ENCODE results near the gene SRSF1. TPM values are rescaled to one million over a fixed set of nuclear protein-coding genes. Genes with fewer than 3 reads are reported as not detected.

The SRSF1 gene
- total RNA-seq, 2 experiments from 2014 or later, result 333 to 342 TPM

- peaks cover 1% of the 10 kb centered on the region for H3K36me3 Mint-ChIP-seq (ENCODE audit: low read depth)
- TF ChIP-seq, protein P1, sequence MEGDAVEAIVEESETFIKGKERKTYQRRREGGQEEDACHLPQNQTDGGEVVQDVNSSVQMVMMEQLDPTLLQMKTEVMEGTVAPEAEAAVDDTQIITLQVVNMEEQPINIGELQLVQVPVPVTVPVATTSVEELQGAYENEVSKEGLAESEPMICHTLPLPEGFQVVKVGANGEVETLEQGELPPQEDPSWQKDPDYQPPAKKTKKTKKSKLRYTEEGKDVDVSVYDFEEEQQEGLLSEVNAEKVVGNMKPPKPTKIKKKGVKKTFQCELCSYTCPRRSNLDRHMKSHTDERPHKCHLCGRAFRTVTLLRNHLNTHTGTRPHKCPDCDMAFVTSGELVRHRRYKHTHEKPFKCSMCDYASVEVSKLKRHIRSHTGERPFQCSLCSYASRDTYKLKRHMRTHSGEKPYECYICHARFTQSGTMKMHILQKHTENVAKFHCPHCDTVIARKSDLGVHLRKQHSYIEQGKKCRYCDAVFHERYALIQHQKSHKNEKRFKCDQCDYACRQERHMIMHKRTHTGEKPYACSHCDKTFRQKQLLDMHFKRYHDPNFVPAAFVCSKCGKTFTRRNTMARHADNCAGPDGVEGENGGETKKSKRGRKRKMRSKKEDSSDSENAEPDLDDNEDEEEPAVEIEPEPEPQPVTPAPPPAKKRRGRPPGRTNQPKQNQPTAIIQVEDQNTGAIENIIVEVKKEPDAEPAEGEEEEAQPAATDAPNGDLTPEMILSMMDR (IDR thresholded peaks at IDR 0.05), result no peak
- H3K27ac Mint-ChIP-seq, result no peak overlapping the region
- CTCF ChIA-PET, result interaction anchor here (0.6 to 0.9 kb wide), 2 partner anchors 18 to 167 kb away, joined by 3 read pairs; no protein-coding TSS in a partner anchor
- no peaks in the 10 kb centered on the region for H3K9me3 Mint-ChIP-seq
- H3K27me3 Mint-ChIP-seq, result no peaks in the 10 kb centered on the region
- DNase-seq (no peak), ATAC-seq (no peak)
- intact Hi-C loops (cut with micrococcal nuclease), result no loop called here
- H3K4me3 Mint-ChIP-seq, result no peak overlapping the region
- no peaks in the 10 kb centered on the region for H3K4me1 Mint-ChIP-seq (ENCODE audit: low read depth)
- POLR2A ChIA-PET, result interaction anchor here (1.2 to 1.5 kb wide), 2 partner anchors 8 to 27 kb away, joined by 3 read pairs; no protein-coding TSS in a partner anchor
Measured at GRCh38 chr17:57968456-57968855, 38.6 kb downstream of the SRSF1 start.

- H3K4me1 Mint-ChIP-seq (ENCODE audit: low read depth), result no peaks in the 10 kb centered on the region
- peaks cover 3% of the 10 kb centered on the region for H3K27me3 Mint-ChIP-seq
- intact Hi-C loops (cut with micrococcal nuclease), result no loop called here
- CTCF ChIA-PET, result interaction anchor here (0.9 to 1.7 kb wide), 2 partner anchors 74 to 108 kb away, joined by 3 to 5 read pairs; no protein-coding TSS in a partner anchor
- TF ChIP-seq, protein P1 (IDR thresholded peaks at IDR 0.05), result no peak
- H3K36me3 Mint-ChIP-seq (ENCODE audit: low read depth), result no peaks in the 10 kb centered on the region
- ATAC-seq (no peak), DNase-seq (no peak)
- H3K4me3 Mint-ChIP-seq, result no peak overlapping the region
- POLR2A ChIA-PET, result interaction anchor here (1.4 kb wide), 1 partner anchor 33 kb away, joined by 3 read pairs; no protein-coding TSS in a partner anchor
- H3K9me3 Mint-ChIP-seq, result no peaks in the 10 kb centered on the region
- H3K27ac Mint-ChIP-seq, result no peak overlapping the region
Measured at GRCh38 chr17:57966875-57967274, 40.2 kb downstream of the SRSF1 start.

DNA sequence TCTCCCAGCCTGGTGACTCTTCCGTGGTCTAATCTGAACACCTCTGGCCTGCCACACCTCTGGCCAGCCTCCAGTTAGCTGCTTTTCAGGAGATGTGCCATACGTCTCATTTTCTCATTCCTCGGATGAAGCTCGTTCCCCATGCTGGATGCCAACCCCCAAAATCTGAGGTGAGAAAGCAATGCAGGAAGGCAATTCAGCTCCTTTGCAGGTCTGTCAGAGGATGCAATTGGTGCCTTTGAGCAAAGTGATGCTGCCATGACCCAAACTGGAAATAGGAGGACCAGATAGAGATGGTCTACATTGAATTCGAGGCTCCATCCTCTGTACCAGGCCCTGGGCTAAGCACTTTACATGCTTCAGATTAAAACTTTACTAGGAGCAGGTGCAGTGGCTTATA lies 40.8 kb downstream of the SRSF1 start:
- Mint-ChIP-seq H3K27ac (no peak overlapping the region), H3K27me3 (peaks cover 3% of the 10 kb centered on the region), H3K4me1 (ENCODE audit: low read depth) (no peaks in the 10 kb centered on the region), H3K9me3 (no peaks in the 10 kb centered on the region), H3K4me3 (no peak overlapping the region), H3K36me3 (ENCODE audit: low read depth) (no peaks in the 10 kb centered on the region)
- TF ChIP-seq, protein P1 (IDR thresholded peaks at IDR 0.05), result no peak
- DNase-seq (no peak), ATAC-seq (no peak)
- ChIA-PET CTCF (interaction anchor here (0.9 kb wide), 1 partner anchor 108 kb away, joined by 3 read pairs; no protein-coding TSS in a partner anchor), POLR2A (interaction anchor here (0.7 to 1.4 kb wide), 2 partner anchors 24 to 33 kb away, joined by 3 read pairs; no protein-coding TSS in a partner anchor)
- intact Hi-C loops (cut with micrococcal nuclease), result no loop called here

DNA sequence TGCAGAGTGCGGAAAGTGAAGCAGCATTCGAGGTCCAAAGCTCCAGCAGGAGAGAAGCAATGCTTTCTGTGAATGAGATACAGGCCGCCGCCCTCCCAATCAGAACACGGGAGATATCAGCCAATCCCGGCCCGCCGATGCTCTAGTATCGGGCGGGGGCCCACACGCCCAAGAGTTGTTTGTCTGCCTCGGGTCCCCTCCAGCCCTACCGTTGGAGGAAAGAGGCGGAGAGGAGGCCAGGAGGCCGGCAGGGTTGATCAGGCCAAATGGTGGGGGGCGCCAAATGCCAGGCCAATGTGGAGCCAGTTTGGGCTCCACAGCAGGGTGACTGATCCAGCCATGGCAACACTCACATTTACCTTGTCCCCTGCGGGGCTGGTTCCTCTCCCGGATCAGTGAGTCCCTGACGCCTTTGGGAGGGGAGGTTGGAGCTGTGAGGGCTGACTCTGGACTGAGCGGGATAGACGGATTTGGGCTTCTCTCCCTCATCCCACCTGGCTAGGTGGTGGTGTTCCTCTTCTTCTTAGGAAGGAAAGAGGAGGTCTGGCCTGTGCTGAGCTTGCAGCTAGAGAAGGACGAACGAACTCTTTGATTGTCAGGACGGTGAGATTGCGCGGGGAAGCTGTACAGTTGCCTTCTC lies 41.4 kb downstream of the SRSF1 start:
- no peak overlapping the region for H3K27ac Mint-ChIP-seq
- no peaks in the 10 kb centered on the region for H3K4me1 Mint-ChIP-seq (ENCODE audit: low read depth)
- no peak for ATAC-seq
- no peak overlapping the region for H3K4me3 Mint-ChIP-seq
- CTCF ChIA-PET, result no interaction called here
- TF ChIP-seq, protein P1 (IDR thresholded peaks at IDR 0.05), result no peak
- POLR2A ChIA-PET, result interaction anchor here (0.7 to 1.4 kb wide), 2 partner anchors 24 to 34 kb away, joined by 3 read pairs; no protein-coding TSS in a partner anchor
- no peaks in the 10 kb centered on the region for H3K36me3 Mint-ChIP-seq (ENCODE audit: low read depth)
- no peaks in the 10 kb centered on the region for H3K9me3 Mint-ChIP-seq
- intact Hi-C loops (cut with micrococcal nuclease), result no loop called here
- no peak for DNase-seq
- H3K27me3 Mint-ChIP-seq, result peaks cover 4% of the 10 kb centered on the region

DNA sequence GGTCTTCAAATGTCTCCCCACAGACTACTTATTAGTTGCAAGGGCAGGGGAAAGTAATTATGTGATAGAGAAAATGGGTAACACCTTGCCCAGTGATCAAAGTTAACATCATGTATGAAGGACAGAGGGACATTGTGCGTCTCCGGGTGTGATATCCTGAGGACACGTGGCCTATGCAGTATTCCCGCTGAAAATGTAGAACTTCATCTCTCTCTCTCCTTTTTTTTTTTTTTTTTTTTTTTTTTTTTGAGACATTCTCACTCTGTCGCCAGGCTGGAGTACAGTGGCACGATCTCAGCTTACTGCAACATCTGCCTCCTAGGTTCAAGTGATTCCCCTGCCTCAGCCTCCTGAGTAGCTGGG lies 43.9 kb downstream of the SRSF1 start:
- POLR2A ChIA-PET, result no interaction called here
- ATAC-seq (no peak), DNase-seq (no peak)
- no peak overlapping the region for H3K4me3 Mint-ChIP-seq
- TF ChIP-seq, protein P1 (IDR thresholded peaks at IDR 0.05), result no peak
- H3K27ac Mint-ChIP-seq, result no peak overlapping the region
- no peaks in the 10 kb centered on the region for H3K36me3 Mint-ChIP-seq (ENCODE audit: low read depth)
- CTCF ChIA-PET, result interaction anchor here (1.5 kb wide), 1 partner anchor 34 kb away, joined by 4 read pairs; no protein-coding TSS in a partner anchor
- H3K9me3 Mint-ChIP-seq, result no peaks in the 10 kb centered on the region
- no peaks in the 10 kb centered on the region for H3K4me1 Mint-ChIP-seq (ENCODE audit: low read depth)
- intact Hi-C loops (cut with micrococcal nuclease), result no loop called here
- H3K27me3 Mint-ChIP-seq, result peaks cover 8% of the 10 kb centered on the region

Data from activated CD8-positive, alpha-beta T cell treated with anti-CD3 and anti-CD28 coated beads for 36 hours (primary cell).